Body of pancreas (tissue), 4 donors: Measurements from ENCODE around the gene NBAS. TPM values are rescaled to one million over a fixed set of nuclear protein-coding genes. Genes with fewer than 3 reads are reported as not detected.

Experiments
- ATAC-seq: fragments of 150-250 bp; one replicate; pipeline ENCODE4 v1.9.1; 2016
- DNase-seq, 4 donors: peaks; one replicate each; pipeline ENCODE4 v3.0.0-alpha.2; 2019
- H3K27ac ChIP-seq, 4 donors: fragments of 200-600 bp; sonication (generic); 1 replicate in 3 of 4; 2 replicates in 1 of 4; pipeline versions ENCODE4 v1.5.1 to v1.6.1; 2016 to 2019; ENCODE audit warnings: mild to moderate bottlenecking in 1 of 4, mixed read lengths in 1 of 4, moderate library complexity in 1 of 4
- H3K27me3 ChIP-seq, 2 donors: fragments of 200-600 bp; sonication (generic); one replicate each; pipeline ENCODE4 v1.6.0; 2016; ENCODE audit warnings: mild to moderate bottlenecking in 1 of 2
- H3K36me3 ChIP-seq, 2 donors: fragments of 200-600 bp; sonication (generic); replicated peaks in 1 of 2; 2 replicates each; pipeline ENCODE4 v1.5.1; 2016; ENCODE audit warnings: low read depth in 2 of 2; ENCODE audit not compliant: insufficient read depth in 1 of 2
- H3K4me1 ChIP-seq: fragments of 200-600 bp; sonication (generic); one replicate; pipeline ENCODE4 v1.6.0; 2016
- H3K4me3 ChIP-seq, 2 donors: fragments of 200-600 bp; sonication (generic); 1 replicate in 1 of 2; 2 replicates in 1 of 2; pipeline ENCODE4 v1.5.1; 2016 to 2019
- H3K9me3 ChIP-seq, 3 donors: fragments of 200-600 bp; sonication (generic); 1 replicate in 2 of 3; 2 replicates in 1 of 3; pipeline ENCODE4 v1.5.1; 2016
- POLR2A ChIP-seq, 3 donors: fragments of 450-650 bp; IDR thresholded peaks; one replicate each; pipeline ENCODE4 v1.6.1; 2016; ENCODE audit warnings: antibody characterized with exemption in 3 of 3, mild to moderate bottlenecking in 2 of 3
- WGBS, 2 donors: methylation state at CpG; one replicate each; pipeline ENCODE4 v1.1.5; 2017; 5-methylcytosine and 5-hydroxymethylcytosine counted together
- intact Hi-C: fragments of 100-400 bp; cut with DNase I; formaldehyde crosslinking; loops from one replicate; pipeline ENCODE4 v1.15.1; 2023
- total RNA-seq, 2 donors: library from RNA; depleted of rRNA; stranded (reverse); fragments of >200 nt; gene quantifications; one replicate each; pipeline ENCODE4 v1.1.0, GENCODE V29; 2016
- TF ChIP-seq, protein P1 (sequence below), 7 experiments: fragments of 450-650 bp in 4 of 7; fragments of 200-600 bp in 3 of 7; sonication (generic) in 3 of 7; IDR thresholded peaks; one replicate each; pipeline ENCODE4 v1.5.1; 2016 to 2019; ENCODE audit warnings: antibody characterized with exemption in 7 of 7

Gene NBAS
- total RNA-seq, 2 donors from 2014 or later: 34.0 to 35.9 TPM

DNA sequence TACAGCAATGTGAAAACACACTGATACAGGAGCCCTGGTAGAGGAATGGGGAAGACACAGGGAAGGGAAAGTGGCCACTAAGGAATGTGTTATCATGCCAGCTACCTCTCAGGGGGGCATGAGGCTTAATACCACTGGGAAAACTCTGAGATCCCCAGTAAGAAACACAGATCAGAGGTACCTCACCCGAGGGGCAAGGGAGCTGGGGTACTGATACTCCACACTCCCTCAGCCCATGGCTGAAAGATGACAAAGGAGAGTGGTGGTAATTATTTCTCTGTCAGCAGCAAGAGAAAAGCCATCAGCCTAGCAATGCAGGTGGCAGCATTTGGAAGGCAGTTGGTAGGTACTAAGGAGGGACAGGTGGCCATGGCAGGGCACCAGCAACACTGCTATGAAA lies 434.8 kb downstream of the NBAS start:
- intact Hi-C loops: no loop called here
- Histone ChIP-seq H3K36me3 (no peaks in the 10 kb centered on the region), H3K27ac (no peak overlapping the region), H3K9me3 (no peaks in the 10 kb centered on the region), H3K4me3 (no peak overlapping the region), H3K27me3 (no peaks in the 10 kb centered on the region), H3K4me1 (no peaks in the 10 kb centered on the region)
- no peak for DNase-seq
- 93 to 100% methylated on average over 1 of the region's 1 CpG for whole genome bisulfite sequencing, 2 donors
- no peak for ATAC-seq
- TF ChIP-seq POLR2A (IDR thresholded peaks at IDR 0.05): no peak
- TF ChIP-seq, protein P1, sequence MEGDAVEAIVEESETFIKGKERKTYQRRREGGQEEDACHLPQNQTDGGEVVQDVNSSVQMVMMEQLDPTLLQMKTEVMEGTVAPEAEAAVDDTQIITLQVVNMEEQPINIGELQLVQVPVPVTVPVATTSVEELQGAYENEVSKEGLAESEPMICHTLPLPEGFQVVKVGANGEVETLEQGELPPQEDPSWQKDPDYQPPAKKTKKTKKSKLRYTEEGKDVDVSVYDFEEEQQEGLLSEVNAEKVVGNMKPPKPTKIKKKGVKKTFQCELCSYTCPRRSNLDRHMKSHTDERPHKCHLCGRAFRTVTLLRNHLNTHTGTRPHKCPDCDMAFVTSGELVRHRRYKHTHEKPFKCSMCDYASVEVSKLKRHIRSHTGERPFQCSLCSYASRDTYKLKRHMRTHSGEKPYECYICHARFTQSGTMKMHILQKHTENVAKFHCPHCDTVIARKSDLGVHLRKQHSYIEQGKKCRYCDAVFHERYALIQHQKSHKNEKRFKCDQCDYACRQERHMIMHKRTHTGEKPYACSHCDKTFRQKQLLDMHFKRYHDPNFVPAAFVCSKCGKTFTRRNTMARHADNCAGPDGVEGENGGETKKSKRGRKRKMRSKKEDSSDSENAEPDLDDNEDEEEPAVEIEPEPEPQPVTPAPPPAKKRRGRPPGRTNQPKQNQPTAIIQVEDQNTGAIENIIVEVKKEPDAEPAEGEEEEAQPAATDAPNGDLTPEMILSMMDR (IDR thresholded peaks at IDR 0.05): no peak

DNA sequence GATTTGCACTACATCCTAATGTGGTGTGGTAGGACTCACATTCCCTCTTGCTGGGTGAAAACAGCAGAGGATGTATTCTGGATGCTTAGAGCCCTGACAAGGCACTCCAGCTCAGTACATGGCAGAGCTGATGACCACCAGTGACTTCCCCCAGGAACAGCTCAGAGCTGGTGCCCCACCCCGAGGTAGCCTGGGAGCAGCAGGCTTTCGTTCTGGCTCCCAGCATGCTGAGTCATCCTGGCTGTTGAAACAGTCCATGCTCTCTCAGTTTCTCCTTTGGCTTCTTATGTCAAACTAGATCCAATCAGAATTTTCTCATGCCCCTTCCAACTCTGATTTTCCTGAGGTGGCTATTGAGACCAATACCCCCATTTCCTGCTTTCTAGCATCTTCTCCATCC lies 438.2 kb downstream of the NBAS start:
- Histone ChIP-seq H3K27ac (no peak overlapping the region), H3K4me1 (no peaks in the 10 kb centered on the region), H3K4me3 (no peak overlapping the region), H3K36me3 (no peaks in the 10 kb centered on the region), H3K9me3 (no peaks in the 10 kb centered on the region), H3K27me3 (no peaks in the 10 kb centered on the region)
- TF ChIP-seq, protein P1 (IDR thresholded peaks at IDR 0.05): no peak
- no peak for TF ChIP-seq POLR2A (IDR thresholded peaks at IDR 0.05)
- WGBS, 2 donors: 63 to 75% methylated on average over 2 of the region's 2 CpGs
- DNase-seq (no peak), ATAC-seq (no peak)
- intact Hi-C loops: no loop called here

DNA sequence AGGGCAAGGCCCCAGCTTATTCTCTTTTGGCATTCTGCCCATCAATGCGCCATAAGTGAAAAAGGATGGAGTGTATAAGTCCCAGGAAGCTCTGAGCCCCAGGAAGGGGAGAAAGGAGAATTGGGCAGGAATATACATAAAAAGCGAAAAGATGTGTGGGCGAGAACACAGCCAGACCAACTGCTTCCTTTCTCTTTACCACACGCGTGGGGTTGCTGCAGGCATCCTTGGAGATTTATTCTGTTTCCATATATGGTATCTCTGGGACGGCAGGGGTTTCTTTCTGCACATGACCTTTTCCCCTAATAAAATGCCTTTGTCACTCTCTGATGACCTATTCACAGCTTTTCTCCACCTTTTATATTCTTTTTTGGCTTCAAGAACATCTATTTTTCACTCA lies 440.5 kb downstream of the NBAS start:
- Histone ChIP-seq H3K4me3 (no peak overlapping the region), H3K4me1 (no peaks in the 10 kb centered on the region), H3K9me3 (no peaks in the 10 kb centered on the region), H3K27me3 (no peaks in the 10 kb centered on the region), H3K36me3 (no peaks in the 10 kb centered on the region), H3K27ac (no peak overlapping the region)
- WGBS, 2 donors: 62 to 75% methylated on average over 6 of the region's 6 CpGs
- no peak for ATAC-seq
- intact Hi-C loops: no loop called here
- no peak for DNase-seq
- TF ChIP-seq, protein P1 (IDR thresholded peaks at IDR 0.05): no peak
- TF ChIP-seq POLR2A (IDR thresholded peaks at IDR 0.05): no peak

DNA sequence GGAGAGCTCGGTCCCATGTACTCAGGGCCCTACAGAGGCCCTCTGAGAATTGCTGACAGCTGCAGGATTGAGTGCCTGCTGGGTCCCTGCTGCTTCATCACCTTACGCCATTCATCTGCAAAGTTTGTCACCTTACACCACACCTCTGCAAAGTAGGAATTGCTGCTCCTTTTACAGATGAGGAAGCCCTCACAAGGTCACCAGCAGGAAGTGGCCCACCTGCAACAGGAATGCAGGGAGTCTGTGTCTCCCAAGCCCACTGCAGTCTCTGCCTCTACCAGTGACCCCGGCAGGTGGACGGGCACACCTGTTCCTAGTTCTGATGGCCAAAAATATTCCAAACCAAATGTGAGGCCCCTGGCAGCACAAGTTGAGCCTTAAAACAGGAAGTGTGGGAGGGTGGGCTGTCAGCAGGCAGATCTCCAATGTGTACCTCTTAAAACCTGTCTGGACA lies 441.4 kb downstream of the NBAS start:
- 65 to 77% methylated on average over 4 of the region's 4 CpGs for WGBS, 2 donors
- ATAC-seq: no peak
- Histone ChIP-seq H3K4me3 (no peak overlapping the region), H3K4me1 (no peaks in the 10 kb centered on the region), H3K27ac (no peak overlapping the region), H3K27me3 (no peaks in the 10 kb centered on the region), H3K36me3 (no peaks in the 10 kb centered on the region), H3K9me3 (no peaks in the 10 kb centered on the region)
- intact Hi-C loops: no loop called here
- DNase-seq: no peak
- TF ChIP-seq POLR2A (IDR thresholded peaks at IDR 0.05): no peak
- TF ChIP-seq, protein P1 (IDR thresholded peaks at IDR 0.05): no peak

DNA sequence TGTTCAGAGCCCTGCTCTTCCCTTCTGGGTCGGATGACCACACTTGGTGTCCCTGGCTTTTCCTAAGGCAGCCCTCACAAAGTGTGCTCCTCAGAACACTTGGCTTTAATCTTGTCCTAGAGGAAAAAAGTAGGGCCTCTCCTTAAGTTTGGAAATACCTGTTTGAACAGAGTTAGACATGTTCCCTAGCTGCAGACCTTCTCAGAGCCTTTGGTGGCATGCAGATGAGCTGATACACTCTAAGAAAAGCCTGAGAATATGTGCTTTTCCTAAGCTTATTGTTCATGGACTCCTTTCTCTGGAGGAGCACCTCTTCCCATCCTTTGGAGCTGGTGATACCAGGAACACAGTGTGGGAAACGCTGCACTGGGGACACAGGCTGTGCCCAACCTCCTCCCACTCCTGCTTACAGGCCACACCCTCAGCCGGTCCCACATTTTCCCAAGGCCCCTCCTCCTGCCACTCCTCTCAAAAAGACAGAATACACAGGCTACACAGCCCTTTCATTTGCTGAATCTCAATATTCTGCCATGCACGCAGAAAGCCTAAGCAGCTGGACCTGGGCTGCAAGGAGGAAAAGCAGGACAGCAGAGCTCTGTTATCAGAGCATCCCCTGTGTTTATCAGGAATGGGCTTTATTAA lies 443.6 kb downstream of the NBAS start:
- 45 to 49% methylated on average over 4 of the region's 4 CpGs for WGBS, 2 donors
- TF ChIP-seq, protein P1 (IDR thresholded peaks at IDR 0.05): no peak
- no peak for TF ChIP-seq POLR2A (IDR thresholded peaks at IDR 0.05)
- ATAC-seq: no peak
- peaks cover 0 to 4% (median 0%) of the 10 kb centered on the region in 3 donors for H3K9me3 ChIP-seq
- no peak overlapping the region for H3K4me3 ChIP-seq
- intact Hi-C loops: no loop called here
- H3K4me1 ChIP-seq: no peaks in the 10 kb centered on the region
- no peak for DNase-seq
- no peak overlapping the region for H3K27ac ChIP-seq
- H3K27me3 ChIP-seq: no peaks in the 10 kb centered on the region
- H3K36me3 ChIP-seq: no peaks in the 10 kb centered on the region
